Stimulated activated CD8-positive, alpha-beta memory T cell treated with anti-CD3 and anti-CD28 coated beads, Interleukin-4, amount 100 ng/mL, for 1 hour (primary cell): Measurements from ENCODE around the gene MYO7B.
"Not testable (repeated sequence)": the region's sequence is repeated elsewhere in the genome, so short reads cannot be mapped to it uniquely, and the experiment has no call there.

Source experiments
- DNase-seq, 2 donors: peaks; one replicate each; pipeline ENCODE4 v3.0.0-alpha.2; 2020; ENCODE audit warnings: low read depth in 2 of 2, low spot score in 1 of 2

The MYO7B gene

GRCh38 chr2:127551221-127551930, 15.9 kb downstream of the MYO7B start:
- DNase-seq: no peak

- no peak for DNase-seq
Observed at GRCh38 chr2:127552336-127552735, 16.9 kb downstream of the MYO7B start.

- no peak for DNase-seq
Observed at GRCh38 chr2:127552846-127553245, 17.4 kb downstream of the MYO7B start.

GRCh38 chr2:127558911-127559310, 23.4 kb downstream of the MYO7B start:
- no peak for DNase-seq

GRCh38 chr2:127559454-127559853, 24.0 kb downstream of the MYO7B start:
- DNase-seq: no peak

GRCh38 chr2:127560201-127560930, 24.9 kb downstream of the MYO7B start:
- DNase-seq: no peak

- DNase-seq: no peak
Observed at GRCh38 chr2:127560931-127561280, 25.4 kb downstream of the MYO7B start.

- DNase-seq: no peak
Observed at GRCh38 chr2:127561371-127561770, 25.9 kb downstream of the MYO7B start.

GRCh38 chr2:127562936-127563335, 27.5 kb downstream of the MYO7B start:
- DNase-seq: no peak

- DNase-seq: no peak
Observed at GRCh38 chr2:127563458-127564428, 28.3 kb downstream of the MYO7B start.

GRCh38 chr2:127564429-127565260, 29.2 kb downstream of the MYO7B start:
- no peak for DNase-seq

GRCh38 chr2:127565261-127566138, 30.0 kb downstream of the MYO7B start:
- no peak for DNase-seq

GRCh38 chr2:127566139-127566417, 30.6 kb downstream of the MYO7B start:
- no peak for DNase-seq

GRCh38 chr2:127566576-127566975, 31.1 kb downstream of the MYO7B start:
- no peak for DNase-seq

- no peak for DNase-seq
Observed at GRCh38 chr2:127567351-127567854, 31.9 kb downstream of the MYO7B start.

GRCh38 chr2:127568128-127568527, 32.6 kb downstream of the MYO7B start:
- no peak for DNase-seq

GRCh38 chr2:127569666-127570065, 34.2 kb downstream of the MYO7B start:
- DNase-seq: no peak

- no peak for DNase-seq
Observed at GRCh38 chr2:127570282-127571250, 35.1 kb downstream of the MYO7B start.

GRCh38 chr2:127572352-127572751, 36.9 kb downstream of the MYO7B start:
- DNase-seq: not testable (repeated sequence)
